Activated CD4-positive, alpha-beta T cell treated with anti-CD3 and anti-CD28 coated beads, Interleukin-2, amount 10 ng/mL, durations not matched to agents 24 days and 14 days (primary cell): ENCODE results near the gene PIH1D2. TPM values are rescaled to one million over a fixed set of nuclear protein-coding genes. Genes with fewer than 3 reads are reported as not detected.
"Not testable (repeated sequence)": the region's sequence is repeated elsewhere in the genome, so short reads cannot be mapped to it uniquely, and the experiment has no call there.

Experiments used
- DNase-seq: peaks from one replicate; pipeline ENCODE4 v3.0.0; 2022
- H3K27ac Mint-ChIP-seq: one replicate; pipeline ENCODE4 v1.8.0; 2022; ENCODE audit warnings: mild to moderate bottlenecking, mixed read lengths
- H3K27me3 Mint-ChIP-seq: one replicate; pipeline ENCODE4 v1.8.0; 2022; ENCODE audit warnings: mixed read lengths
- H3K36me3 Mint-ChIP-seq: one replicate; pipeline ENCODE4 v1.8.0; 2022; ENCODE audit warnings: low read depth, mild to moderate bottlenecking, mixed read lengths
- H3K4me1 Mint-ChIP-seq: one replicate; pipeline ENCODE4 v1.8.0; 2021; ENCODE audit warnings: mixed read lengths
- H3K4me3 Mint-ChIP-seq: one replicate; pipeline ENCODE4 v1.8.0; 2022; ENCODE audit warnings: mild to moderate bottlenecking, moderate library complexity, mixed read lengths
- H3K9me3 Mint-ChIP-seq: one replicate; pipeline ENCODE4 v1.8.0; 2021; ENCODE audit warnings: mixed read lengths
- intact Hi-C: fragments of 100-400 bp; cut with micrococcal nuclease; formaldehyde crosslinking; loops from one replicate; pipeline ENCODE4 v1.15.1; 2023
- total RNA-seq: library from RNA; stranded (reverse); gene quantifications from 2 replicates; pipeline ENCODE4 v1.2.3, GENCODE V29; 2022

Gene PIH1D2
- total RNA-seq, 1 donor from 2014 or later, result 0.21 TPM

DNA sequence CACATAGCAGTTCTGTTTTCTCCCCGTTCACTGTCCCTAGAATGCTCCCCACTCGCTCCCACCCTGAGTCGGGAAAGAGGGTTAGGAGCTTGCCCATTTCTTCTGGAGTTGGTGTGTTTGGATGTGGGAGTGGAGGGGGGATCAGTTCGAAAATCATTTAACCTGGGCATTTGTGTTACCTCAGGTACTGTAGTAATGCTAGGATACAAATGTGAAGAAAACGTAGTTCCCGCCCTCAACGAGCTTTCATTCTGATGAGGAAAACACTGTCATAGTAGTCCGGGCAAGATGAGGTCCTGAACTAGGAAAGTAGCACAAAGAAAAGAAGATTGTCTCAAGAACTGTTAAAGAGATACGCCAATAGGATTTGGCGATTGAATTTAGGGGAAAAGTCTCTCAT, 13.4 kb upstream of the PIH1D2 start:
- intact Hi-C loops, result loop anchor here (2.0 to 5.0 kb wide), 3 partner anchors 60 to 1685 kb away; partner anchors contain the start of genes DLAT, SIK2 and ZW10
- no peak for DNase-seq
- Mint-ChIP-seq H3K27me3 (peaks cover 2% of the 10 kb centered on the region), H3K4me1 (peaks cover 52% of the 10 kb centered on the region), H3K4me3 (peak overlapping the region; percentile 100), H3K9me3 (peaks cover 4% of the 10 kb centered on the region), H3K36me3 (peaks cover 88% of the 10 kb centered on the region), H3K27ac (peak overlapping the region; percentile 99)

DNA sequence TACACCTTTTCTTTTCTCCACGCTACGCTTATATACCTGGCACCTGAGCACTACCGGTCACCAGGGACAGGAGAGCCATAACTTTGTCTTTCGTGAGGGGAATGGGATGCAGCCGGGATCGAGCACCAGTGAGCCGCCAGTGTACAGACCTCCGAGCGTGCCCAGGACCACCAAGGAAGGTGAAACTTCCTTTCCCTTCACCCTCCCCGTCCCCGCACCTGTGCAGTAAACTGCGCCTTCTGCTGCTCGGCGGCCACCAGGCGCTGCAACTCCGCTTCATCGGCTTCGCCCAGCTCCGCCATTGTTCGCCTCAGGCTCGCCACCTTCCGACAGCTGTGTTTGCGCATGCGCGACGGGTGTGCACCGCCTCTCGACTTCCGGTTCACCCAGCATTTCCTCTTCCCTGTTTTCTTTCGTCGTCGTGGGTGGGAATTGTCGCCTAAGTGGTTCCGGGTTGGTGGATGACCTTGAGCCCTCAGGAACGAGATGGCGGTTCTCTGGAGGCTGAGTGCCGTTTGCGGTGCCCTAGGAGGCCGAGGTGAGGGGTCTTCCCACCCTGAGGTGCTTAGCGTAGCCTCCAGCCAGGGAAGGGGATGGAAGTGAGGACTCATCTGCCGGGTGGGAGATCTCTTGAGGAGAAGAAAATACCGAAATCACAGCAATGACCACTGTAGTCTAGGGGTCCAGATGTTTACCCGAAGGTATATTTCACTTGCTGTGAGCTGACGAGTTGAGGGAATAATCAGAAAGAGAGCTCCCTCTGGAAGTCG, 12.8 kb upstream of the PIH1D2 start, which contains the start of the genes SDHD and TIMM8B:
TSS of gene SDHD (plus strand) at position 452 of the 770 bp plus-strand sequence. CDS start at position 487, 35 bp downstream.
TSS of gene TIMM8B (minus strand) at position 335 of the 770 bp plus-strand sequence. CDS start at position 302, 33 bp downstream.
- intact Hi-C loops, result loop anchor here (1.0 to 5.0 kb wide), 7 partner anchors 12 to 1686 kb away; partner anchors contain the start of genes CFAP68, DLAT, FDXACB1 and NKAPD1
- H3K27me3 Mint-ChIP-seq, result peaks cover 2% of the 10 kb centered on the region
- H3K4me3 Mint-ChIP-seq, result peak within 1 kb of the TSS; percentile 100
- peak; percentile 99 for DNase-seq
- H3K27ac Mint-ChIP-seq, result peak within 1 kb of the TSS; percentile 99
- H3K9me3 Mint-ChIP-seq, result peaks cover 4% of the 10 kb centered on the region
- H3K4me1 Mint-ChIP-seq, result peaks cover 52% of the 10 kb centered on the region
- H3K36me3 Mint-ChIP-seq, result peaks cover 86% of the 10 kb centered on the region

DNA sequence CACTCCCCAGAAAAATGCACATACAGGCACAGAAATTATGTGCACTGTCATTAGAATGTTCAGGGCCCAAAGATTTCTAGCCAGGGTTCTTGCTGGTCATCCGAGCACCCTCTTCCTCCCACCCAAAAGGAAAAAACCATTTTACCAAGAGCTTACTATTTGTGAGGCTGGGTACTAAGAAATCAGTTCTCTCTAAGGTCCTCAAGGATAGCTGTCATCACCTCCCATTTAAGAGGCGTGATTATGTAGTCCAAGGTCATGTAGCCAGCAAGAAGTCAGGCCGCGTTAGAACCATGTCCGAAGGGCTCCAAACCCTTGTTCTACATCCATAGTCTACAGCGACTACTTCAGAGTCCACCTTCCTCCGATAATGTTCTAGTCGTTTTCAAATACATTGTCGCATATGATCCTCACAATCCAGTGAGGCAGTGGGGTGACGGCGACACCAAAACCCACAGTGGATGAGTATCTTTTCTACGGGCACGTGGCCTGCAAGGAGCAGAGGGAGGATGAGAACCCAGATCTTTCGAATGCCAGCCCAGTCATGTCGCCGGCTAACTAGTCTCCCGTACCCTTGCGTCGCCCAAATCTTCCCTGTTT, 12.1 kb upstream of the PIH1D2 start:
- DNase-seq, result peak; percentile 82
- peaks cover 4% of the 10 kb centered on the region for H3K9me3 Mint-ChIP-seq
- peak overlapping the region; percentile 100 for H3K4me3 Mint-ChIP-seq
- peaks cover 81% of the 10 kb centered on the region for H3K36me3 Mint-ChIP-seq
- peaks cover 2% of the 10 kb centered on the region for H3K27me3 Mint-ChIP-seq
- H3K27ac Mint-ChIP-seq, result peak overlapping the region; percentile 99
- H3K4me1 Mint-ChIP-seq, result peaks cover 48% of the 10 kb centered on the region
- intact Hi-C loops, result loop anchor here (1.0 to 5.0 kb wide), 7 partner anchors 12 to 1686 kb away; partner anchors contain the start of genes CFAP68, DLAT, FDXACB1 and NKAPD1

DNA sequence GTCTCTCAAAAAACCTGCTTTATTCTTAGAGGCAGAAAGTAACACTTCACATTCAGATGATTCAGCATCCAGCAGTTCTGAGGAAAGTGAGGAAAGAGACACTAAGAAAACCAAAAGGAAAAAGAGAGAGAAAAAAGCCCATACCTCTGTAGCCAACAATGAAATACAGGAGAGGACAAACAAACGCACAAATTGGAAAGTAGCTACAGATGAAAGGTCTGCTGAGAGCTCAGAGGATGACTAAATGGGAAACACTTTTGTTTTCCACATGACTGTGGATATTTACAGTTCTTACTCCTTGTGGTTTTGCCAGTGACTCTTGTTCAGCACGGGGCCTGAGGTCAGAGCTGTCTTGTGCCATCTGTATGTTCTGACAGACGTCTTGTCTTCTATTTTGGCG, 8.9 kb upstream of the PIH1D2 start:
- Mint-ChIP-seq H3K9me3 (peaks cover 4% of the 10 kb centered on the region), H3K27me3 (peaks cover 2% of the 10 kb centered on the region), H3K36me3 (peaks cover 76% of the 10 kb centered on the region), H3K27ac (peak overlapping the region; percentile 67), H3K4me3 (peak overlapping the region; percentile 6), H3K4me1 (peaks cover 31% of the 10 kb centered on the region)
- intact Hi-C loops, result no loop called here
- DNase-seq, result no peak

DNA sequence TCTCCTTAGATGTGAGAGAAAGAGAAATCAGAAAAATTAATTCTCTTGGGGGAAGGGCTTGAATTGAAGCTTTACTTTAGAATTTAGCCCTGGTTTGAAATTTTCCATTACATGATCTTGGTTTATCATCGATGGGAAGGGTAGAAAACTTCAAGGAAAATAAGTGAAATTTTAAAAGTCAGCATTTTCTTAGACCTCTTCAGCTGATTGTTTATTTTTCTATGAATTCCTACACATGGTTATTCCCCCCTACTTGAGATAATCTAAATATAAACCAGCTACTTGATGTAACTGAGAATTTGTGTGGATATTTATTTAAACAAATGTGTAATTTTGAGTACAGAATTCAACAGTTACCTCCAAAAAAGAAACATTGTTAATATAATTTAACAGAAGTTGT, 10.9 kb downstream of the PIH1D2 start:
- intact Hi-C loops, result no loop called here
- Mint-ChIP-seq H3K27me3 (no peaks in the 10 kb centered on the region), H3K4me1 (no peaks in the 10 kb centered on the region), H3K36me3 (peaks cover 35% of the 10 kb centered on the region), H3K4me3 (no peak overlapping the region), H3K9me3 (no peaks in the 10 kb centered on the region), H3K27ac (no peak overlapping the region)
- no peak for DNase-seq

DNA sequence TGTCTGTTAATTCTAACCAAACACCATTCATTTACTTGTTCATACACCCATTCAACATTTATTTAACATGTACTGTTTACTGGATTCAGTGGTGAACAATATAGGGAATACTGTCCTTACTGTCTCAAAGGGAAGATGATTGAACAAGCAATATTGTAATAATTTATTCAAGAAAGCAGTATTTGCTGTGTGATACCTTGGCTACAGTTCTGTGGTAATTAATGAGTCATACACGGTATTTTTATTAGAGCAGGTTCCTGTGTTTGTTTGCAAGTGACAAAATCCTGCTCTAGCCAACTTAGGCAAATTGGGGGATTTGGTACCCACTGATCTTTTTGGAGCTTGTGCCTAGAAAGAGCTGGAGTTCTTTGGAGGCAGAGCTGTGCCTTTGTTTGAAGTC, 15.7 kb downstream of the PIH1D2 start:
- Mint-ChIP-seq H3K27me3 (no peaks in the 10 kb centered on the region), H3K9me3 (no peaks in the 10 kb centered on the region), H3K4me1 (peaks cover 8% of the 10 kb centered on the region), H3K36me3 (peaks cover 62% of the 10 kb centered on the region), H3K27ac (no peak overlapping the region), H3K4me3 (no peak overlapping the region)
- intact Hi-C loops, result no loop called here
- DNase-seq, result no peak

DNA sequence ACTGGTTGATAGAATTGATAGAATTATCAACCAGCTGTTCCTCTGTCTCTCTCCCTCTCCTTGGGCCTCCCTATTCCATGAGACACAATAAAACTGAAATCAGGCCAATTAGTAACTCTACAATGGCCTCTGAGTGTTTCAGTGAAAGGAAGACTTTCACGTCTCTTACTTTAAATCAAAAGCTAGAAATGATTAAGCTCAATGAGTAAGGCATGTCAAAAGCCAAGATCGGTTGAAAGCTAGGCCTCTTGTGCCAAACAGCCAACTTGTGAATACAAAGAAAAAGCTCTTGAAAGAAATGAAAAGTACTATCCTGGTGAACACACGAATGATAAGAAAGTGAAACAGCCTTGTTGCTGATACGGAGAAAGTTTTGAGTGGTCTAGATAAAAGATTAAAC, 16.6 kb downstream of the PIH1D2 start:
- intact Hi-C loops, result no loop called here
- peak overlapping the region; percentile 6 for H3K4me3 Mint-ChIP-seq

DNA sequence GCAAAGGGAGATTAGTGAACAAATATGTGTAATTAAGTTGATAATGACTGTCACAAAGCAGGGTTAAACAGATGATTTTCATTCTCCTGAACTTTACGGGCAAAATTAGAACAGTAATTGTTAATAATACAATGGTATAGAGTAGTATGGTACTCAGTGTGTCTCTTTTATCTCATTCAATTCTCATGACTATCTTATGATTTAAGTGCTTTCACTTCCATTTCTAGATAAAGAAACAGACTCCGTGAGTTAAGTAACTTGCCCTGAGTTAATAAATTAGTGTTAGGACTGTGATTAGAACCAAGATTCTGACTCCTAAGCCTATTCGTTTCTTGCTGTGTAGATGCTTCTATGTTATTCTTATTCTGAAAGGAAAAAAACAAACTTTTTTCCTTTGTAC, 22.0 kb downstream of the PIH1D2 start:
- H3K27me3 Mint-ChIP-seq, result no peaks in the 10 kb centered on the region
- no peak overlapping the region for H3K27ac Mint-ChIP-seq
- intact Hi-C loops, result no loop called here
- no peak overlapping the region for H3K4me3 Mint-ChIP-seq
- H3K36me3 Mint-ChIP-seq, result peaks cover 74% of the 10 kb centered on the region
- no peaks in the 10 kb centered on the region for H3K9me3 Mint-ChIP-seq
- H3K4me1 Mint-ChIP-seq, result peaks cover 4% of the 10 kb centered on the region
- DNase-seq, result no peak

More for the DNA sequence above, 16.6 kb downstream of the PIH1D2 start:
- peaks cover 8% of the 10 kb centered on the region for H3K4me1 Mint-ChIP-seq
- H3K36me3 Mint-ChIP-seq, result peaks cover 64% of the 10 kb centered on the region
- H3K27ac Mint-ChIP-seq, result peak overlapping the region; percentile 81
- no peak for DNase-seq
- H3K27me3 Mint-ChIP-seq, result no peaks in the 10 kb centered on the region
- no peaks in the 10 kb centered on the region for H3K9me3 Mint-ChIP-seq

DNA sequence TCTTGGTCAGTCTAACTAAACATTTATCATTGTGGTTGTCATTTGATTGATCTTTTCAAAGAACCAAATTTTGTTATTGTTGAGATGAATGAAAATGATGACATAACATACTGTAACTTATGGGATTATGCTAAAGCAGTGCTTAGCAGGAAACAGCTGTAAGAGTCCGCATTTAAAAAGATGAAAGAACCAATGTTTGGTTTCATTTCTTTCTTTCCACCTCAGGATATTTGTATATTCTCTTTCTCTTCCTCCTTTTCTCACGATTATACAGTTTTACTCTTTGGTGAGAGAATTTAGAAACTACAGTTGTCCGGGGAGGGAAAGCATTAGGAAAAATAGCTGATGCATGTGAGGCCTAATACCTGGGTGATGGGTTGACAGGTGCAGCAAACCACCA, 23.1 kb downstream of the PIH1D2 start:
- H3K4me3 Mint-ChIP-seq, result no peak overlapping the region
- peaks cover 77% of the 10 kb centered on the region for H3K36me3 Mint-ChIP-seq
- no peak for DNase-seq
- peaks cover 4% of the 10 kb centered on the region for H3K4me1 Mint-ChIP-seq
- no peak overlapping the region for H3K27ac Mint-ChIP-seq
- no peaks in the 10 kb centered on the region for H3K9me3 Mint-ChIP-seq
- H3K27me3 Mint-ChIP-seq, result no peaks in the 10 kb centered on the region
- intact Hi-C loops, result no loop called here

DNA sequence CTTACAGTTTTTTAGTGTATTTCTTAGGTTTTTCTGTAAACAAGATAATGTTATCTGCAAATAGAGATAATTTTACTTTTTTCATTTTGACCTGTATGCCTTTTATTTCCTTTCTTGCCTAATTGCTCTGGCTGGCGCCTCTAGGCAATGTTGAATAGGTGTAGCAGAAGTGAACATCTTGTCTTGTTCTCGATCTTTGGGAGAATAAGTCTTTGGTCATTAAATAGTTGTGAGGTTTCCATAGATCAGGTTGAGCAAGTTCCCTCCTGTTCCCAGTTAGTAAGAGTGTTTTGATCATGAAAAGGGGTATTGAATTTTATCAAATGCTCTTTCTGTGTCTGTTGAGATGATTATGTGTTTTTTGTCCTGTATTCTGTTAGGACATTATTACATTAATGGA, 24.0 kb downstream of the PIH1D2 start:
- intact Hi-C loops, result no loop called here
- no peaks in the 10 kb centered on the region for H3K9me3 Mint-ChIP-seq
- no peak overlapping the region for H3K27ac Mint-ChIP-seq
- no peaks in the 10 kb centered on the region for H3K27me3 Mint-ChIP-seq
- no peak overlapping the region for H3K4me3 Mint-ChIP-seq
- no peak for DNase-seq
- peaks cover 81% of the 10 kb centered on the region for H3K36me3 Mint-ChIP-seq
- peaks cover 4% of the 10 kb centered on the region for H3K4me1 Mint-ChIP-seq

DNA sequence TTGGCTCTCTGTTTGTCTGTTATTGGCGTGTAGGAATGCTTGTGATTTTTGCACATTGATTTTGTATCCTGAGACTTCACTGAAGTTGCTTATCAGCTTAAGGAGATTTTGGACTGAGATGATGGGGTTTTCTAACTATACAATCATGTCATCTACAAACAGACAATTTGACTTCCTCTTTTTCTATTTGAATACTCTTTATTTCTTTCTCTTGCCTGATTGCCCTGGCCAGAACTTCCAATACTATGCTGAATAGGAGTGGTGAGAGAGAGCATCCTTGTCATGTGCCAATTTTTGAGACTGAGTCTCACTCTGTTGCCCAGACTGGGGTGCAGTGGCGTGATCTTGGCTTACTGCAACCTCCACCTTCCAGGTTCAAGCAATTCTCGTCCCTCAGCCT, 25.6 kb downstream of the PIH1D2 start:
- H3K27me3 Mint-ChIP-seq, H3K9me3 Mint-ChIP-seq, H3K27ac Mint-ChIP-seq, H3K4me3 Mint-ChIP-seq, intact Hi-C loops, H3K4me1 Mint-ChIP-seq, DNase-seq: not testable (repeated sequence)
- H3K36me3 Mint-ChIP-seq, result peaks cover 79% of the 10 kb centered on the region

DNA sequence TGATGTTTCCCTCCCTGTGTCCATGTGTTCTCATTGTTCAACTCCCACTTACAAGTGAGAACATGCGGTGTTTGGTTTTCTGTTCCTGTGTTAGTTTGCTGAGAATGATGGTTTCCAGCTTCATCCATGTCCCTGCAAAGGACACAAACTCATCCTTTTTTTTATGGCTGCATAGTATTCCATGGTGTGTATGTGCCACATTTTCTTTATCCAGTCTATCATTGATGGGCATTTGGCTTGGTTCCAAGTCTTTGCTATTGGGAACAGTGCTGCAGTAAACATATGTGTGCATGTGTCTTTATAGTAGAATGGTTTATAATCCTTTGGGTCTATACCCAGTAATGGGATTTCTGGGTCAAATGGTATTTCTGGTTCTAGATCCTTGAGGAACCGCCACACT, 27.2 kb downstream of the PIH1D2 start:
- peak; percentile 14 for DNase-seq
- H3K4me3 Mint-ChIP-seq, H3K9me3 Mint-ChIP-seq, intact Hi-C loops, H3K27ac Mint-ChIP-seq, H3K27me3 Mint-ChIP-seq: not testable (repeated sequence)
- Mint-ChIP-seq H3K4me1 (peaks cover 11% of the 10 kb centered on the region), H3K36me3 (peaks cover 76% of the 10 kb centered on the region)

DNA sequence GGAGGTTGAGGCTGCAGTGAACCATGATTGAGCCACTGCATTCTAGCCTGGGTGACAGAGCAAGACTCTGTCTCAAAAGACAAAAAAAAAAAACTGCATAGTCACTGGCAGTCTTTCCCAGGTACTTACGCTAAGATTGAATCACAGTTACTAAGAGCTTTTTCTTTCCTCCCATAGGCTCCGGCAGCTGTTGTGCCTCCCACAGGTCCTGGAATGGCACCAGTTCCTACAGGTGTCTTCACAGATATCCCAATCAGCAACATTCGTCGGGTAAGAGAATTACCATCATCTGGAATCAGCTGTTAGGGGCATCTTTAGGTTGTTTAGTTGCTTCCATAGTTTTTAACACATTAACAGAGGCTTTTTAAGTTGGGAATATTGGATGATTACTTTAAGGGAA, 28.9 kb downstream of the PIH1D2 start:
- DNase-seq, result no peak
- peaks cover 67% of the 10 kb centered on the region for H3K36me3 Mint-ChIP-seq
- H3K4me3 Mint-ChIP-seq, result no peak overlapping the region
- intact Hi-C loops, result no loop called here
- H3K27me3 Mint-ChIP-seq, result no peaks in the 10 kb centered on the region
- peaks cover 13% of the 10 kb centered on the region for H3K4me1 Mint-ChIP-seq
- H3K9me3 Mint-ChIP-seq, result no peaks in the 10 kb centered on the region
- H3K27ac Mint-ChIP-seq, result no peak overlapping the region

DNA sequence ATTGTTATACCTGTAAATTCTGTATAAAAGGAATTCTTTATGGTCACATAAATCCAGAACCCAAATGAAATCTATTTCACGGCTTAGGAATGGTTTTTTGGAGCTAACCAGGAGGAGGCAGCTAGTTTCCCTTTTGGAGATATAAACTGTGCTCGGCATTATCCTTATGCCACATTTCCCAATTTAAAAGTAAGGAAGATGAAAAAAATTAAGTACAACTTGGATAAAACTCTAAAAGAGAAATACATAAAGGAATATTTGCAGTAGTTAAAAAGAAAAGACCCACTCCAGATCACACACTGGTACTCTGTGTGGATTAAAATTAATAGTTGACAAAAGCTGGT, 30.9 kb downstream of the PIH1D2 start:
- Mint-ChIP-seq H3K9me3 (no peaks in the 10 kb centered on the region), H3K4me1 (peaks cover 12% of the 10 kb centered on the region), H3K36me3 (peaks cover 66% of the 10 kb centered on the region), H3K27ac (no peak overlapping the region), H3K4me3 (no peak overlapping the region), H3K27me3 (no peaks in the 10 kb centered on the region)
- DNase-seq, result peak; percentile 1
- intact Hi-C loops, result no loop called here
